OCI-LY3 (cell line): Measurements from ENCODE around the gene SEPHS2.

Experiments
- H2AFZ ChIP-seq: fragments of 200-600, 300-600 bp; shearing (Covaris generic); 2 replicates; pipeline ENCODE4 v1.6.0; 2014; ENCODE audit warnings: antibody characterized with exemption, low read depth, low read length
- H3K27ac ChIP-seq: fragments of 200-600, 300-600 bp; sonication (generic); 2 replicates; pipeline ENCODE4 v1.5.1; 2014; ENCODE audit warnings: mild to moderate bottlenecking, low read length, moderate library complexity, mixed read lengths
- H3K27me3 ChIP-seq: fragments of 200-600, 300-600 bp; sonication (generic); 2 replicates; pipeline ENCODE4 v1.6.1; 2014; ENCODE audit warnings: low read depth, low read length, mixed read lengths
- H3K36me3 ChIP-seq: fragments of 200-600, 300-600 bp; sonication (generic); replicated peaks from 2 replicates; pipeline ENCODE3; 2014; ENCODE audit warnings: low read depth, low read length, mixed read lengths
- H3K4me1 ChIP-seq: fragments of 300-600, 200-600 bp; sonication (generic); 2 replicates; pipeline ENCODE4 v1.6.1; 2014; ENCODE audit warnings: low read length, mixed read lengths
- H3K4me2 ChIP-seq: fragments of 200-600, 300-600 bp; sonication (generic); 2 replicates; pipeline ENCODE4 v1.6.1; 2014; ENCODE audit warnings: low read length, mixed read lengths
- H3K4me3 ChIP-seq: fragments of 300-600, 200-600 bp; sonication (generic); 2 replicates; pipeline ENCODE4 v1.5.1; 2014; ENCODE audit warnings: antibody characterized with exemption, mild to moderate bottlenecking, low read length, moderate library complexity
- H3K79me2 ChIP-seq: fragments of 300-600, 200-600 bp; shearing (Covaris generic); 2 replicates; pipeline ENCODE4 v1.6.1; 2014; ENCODE audit warnings: mild to moderate bottlenecking, low read length, mixed read lengths
- H3K9ac ChIP-seq: fragments of 300-600, 200-600 bp; shearing (Covaris generic); 2 replicates; pipeline ENCODE4 v1.6.0; 2014; ENCODE audit warnings: mild to moderate bottlenecking, low read length, moderate library complexity
- H3K9me3 ChIP-seq: fragments of 200-600, 300-600 bp; shearing (Covaris generic); 2 replicates; pipeline ENCODE4 v1.6.1; 2014; ENCODE audit warnings: low read length, mixed read lengths; ENCODE audit not compliant: insufficient read depth
- H4K20me1 ChIP-seq: fragments of 200-600, 300-600 bp; sonication (generic); 2 replicates; pipeline ENCODE4 v1.6.1; 2016; ENCODE audit warnings: low read length, mixed read lengths; ENCODE audit not compliant: insufficient read depth
- EZH2phosphoT487 ChIP-seq: fragments of 200-600 bp; shearing (Covaris generic); IDR thresholded peaks from 2 replicates; pipeline ENCODE4 v1.6.1; 2018; ENCODE audit warnings: antibody characterized with exemption, mixed run types, low read depth
- TF ChIP-seq, protein P1 (sequence below): fragments of 200-600, 300-600 bp; sonication (generic); IDR thresholded peaks from 2 replicates; pipeline ENCODE4 v1.5.1; 2014; ENCODE audit warnings: antibody characterized with exemption, low read length, low read depth

Gene SEPHS2

DNA sequence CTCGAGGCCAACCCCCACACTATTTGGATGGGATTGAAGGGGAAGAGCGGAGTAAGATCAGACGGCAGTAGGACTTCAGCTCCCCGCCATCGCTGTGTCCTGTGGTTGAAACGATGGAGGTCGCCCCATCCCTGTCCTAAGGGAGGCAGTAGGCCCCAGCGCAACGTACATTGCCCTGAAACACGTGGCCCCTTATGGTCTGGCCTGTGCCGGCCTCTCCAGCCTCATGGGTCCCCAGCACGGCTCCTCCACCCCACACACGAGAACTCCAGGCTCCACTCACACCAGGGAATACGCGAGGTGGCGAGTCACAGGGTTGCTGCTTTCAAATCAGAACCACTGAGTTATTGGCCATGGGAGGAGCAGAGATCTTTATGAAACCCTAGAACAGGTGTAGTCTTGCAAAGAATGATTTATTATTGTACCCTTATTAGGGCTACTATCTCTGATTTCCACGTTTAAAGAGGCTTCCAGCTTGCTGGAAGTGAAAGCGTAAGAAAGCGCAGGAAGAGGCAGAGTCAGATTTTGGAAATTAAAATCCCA, 15.2 kb downstream of the SEPHS2 start:
- Histone ChIP-seq H4K20me1 (no peaks in the 10 kb centered on the region), H3K79me2 (peaks cover 40% of the 10 kb centered on the region), H3K9ac (peak overlapping the region; percentile 58), H3K9me3 (no peaks in the 10 kb centered on the region), H3K4me2 (peak overlapping the region; percentile 73), H3K4me3 (peak overlapping the region; percentile 66), H3K27me3 (no peaks in the 10 kb centered on the region), H3K27ac (peak overlapping the region; percentile 59), H3K4me1 (peaks cover 13% of the 10 kb centered on the region), H3K36me3 (peaks cover 14% of the 10 kb centered on the region), H2AFZ (peak overlapping the region; percentile 89)
- TF ChIP-seq, protein P1, sequence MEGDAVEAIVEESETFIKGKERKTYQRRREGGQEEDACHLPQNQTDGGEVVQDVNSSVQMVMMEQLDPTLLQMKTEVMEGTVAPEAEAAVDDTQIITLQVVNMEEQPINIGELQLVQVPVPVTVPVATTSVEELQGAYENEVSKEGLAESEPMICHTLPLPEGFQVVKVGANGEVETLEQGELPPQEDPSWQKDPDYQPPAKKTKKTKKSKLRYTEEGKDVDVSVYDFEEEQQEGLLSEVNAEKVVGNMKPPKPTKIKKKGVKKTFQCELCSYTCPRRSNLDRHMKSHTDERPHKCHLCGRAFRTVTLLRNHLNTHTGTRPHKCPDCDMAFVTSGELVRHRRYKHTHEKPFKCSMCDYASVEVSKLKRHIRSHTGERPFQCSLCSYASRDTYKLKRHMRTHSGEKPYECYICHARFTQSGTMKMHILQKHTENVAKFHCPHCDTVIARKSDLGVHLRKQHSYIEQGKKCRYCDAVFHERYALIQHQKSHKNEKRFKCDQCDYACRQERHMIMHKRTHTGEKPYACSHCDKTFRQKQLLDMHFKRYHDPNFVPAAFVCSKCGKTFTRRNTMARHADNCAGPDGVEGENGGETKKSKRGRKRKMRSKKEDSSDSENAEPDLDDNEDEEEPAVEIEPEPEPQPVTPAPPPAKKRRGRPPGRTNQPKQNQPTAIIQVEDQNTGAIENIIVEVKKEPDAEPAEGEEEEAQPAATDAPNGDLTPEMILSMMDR = peak; percentile 50
- no peak for TF ChIP-seq EZH2phosphoT487

DNA sequence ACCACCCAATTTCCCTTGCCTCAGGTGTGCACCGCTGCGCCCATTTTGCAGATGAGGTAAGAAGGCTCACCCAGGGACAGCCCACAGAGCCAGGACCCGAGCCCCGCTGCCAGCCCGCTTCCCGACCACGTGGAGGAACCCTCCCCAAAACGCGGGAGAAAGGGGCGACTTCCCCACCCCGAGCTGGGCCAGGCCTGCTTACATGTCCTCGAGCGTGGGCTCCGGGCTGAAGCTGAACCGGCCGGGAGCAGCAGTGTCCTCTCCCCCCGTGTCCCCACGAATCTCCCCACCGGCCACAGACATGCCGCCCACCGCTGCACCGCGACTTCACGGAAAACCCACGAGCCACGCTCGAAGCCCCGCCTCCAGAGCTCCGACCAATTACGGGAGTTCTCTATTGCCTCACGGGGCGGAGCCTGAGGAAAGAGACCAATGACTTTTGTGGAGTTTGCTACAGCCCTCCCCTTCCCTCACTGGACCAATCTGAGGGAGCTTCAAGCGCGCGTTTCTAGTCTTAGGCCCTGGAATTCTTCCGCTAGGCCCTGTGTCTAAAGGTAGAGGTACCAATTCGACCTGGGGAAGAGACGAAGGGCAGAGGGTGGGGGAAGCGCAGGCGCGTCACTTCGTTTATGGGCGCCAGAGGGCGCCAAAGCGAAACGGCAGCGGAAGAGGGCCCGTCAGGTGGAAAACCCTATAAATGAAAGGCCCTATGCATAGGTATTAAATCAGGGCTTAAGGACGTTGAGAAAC, 15.8 kb downstream of the SEPHS2 start, which contains the start of gene DCTPP1:
Gene DCTPP1 (minus strand): TSS at position 353 of the 750 bp plus-strand sequence. CDS start 50 bp downstream, at position 303.
- H2AFZ ChIP-seq = peak within 1 kb of the TSS; percentile 89
- no peaks in the 10 kb centered on the region for H3K27me3 ChIP-seq
- H3K4me2 ChIP-seq = peak within 1 kb of the TSS; percentile 85
- H3K9me3 ChIP-seq = no peaks in the 10 kb centered on the region
- H3K79me2 ChIP-seq = peaks cover 42% of the 10 kb centered on the region
- no peak for TF ChIP-seq EZH2phosphoT487
- TF ChIP-seq, protein P1 = peak; percentile 85
- peak within 1 kb of the TSS; percentile 86 for H3K9ac ChIP-seq
- H3K27ac ChIP-seq = peak within 1 kb of the TSS; percentile 59
- peak within 1 kb of the TSS; percentile 85 for H3K4me3 ChIP-seq
- H4K20me1 ChIP-seq = no peaks in the 10 kb centered on the region
- peaks cover 13% of the 10 kb centered on the region for H3K4me1 ChIP-seq
- H3K36me3 ChIP-seq = peaks cover 14% of the 10 kb centered on the region

DNA sequence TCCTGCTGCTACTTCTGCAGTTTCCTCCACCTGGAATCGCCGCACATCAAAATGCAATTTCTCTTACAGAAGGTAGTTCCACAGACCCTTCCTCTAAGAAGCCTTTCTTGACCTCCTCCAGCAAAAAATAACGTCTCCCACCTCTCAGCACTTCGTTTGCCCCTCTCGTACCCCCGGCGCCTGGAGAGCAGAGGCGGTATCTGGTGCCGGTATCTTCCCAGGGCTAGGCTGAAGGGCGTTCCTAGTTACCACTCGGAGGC, 16.3 kb downstream of the SEPHS2 start:
- Histone ChIP-seq H3K4me3 (peak overlapping the region; percentile 85), H3K27me3 (no peaks in the 10 kb centered on the region), H3K4me2 (peak overlapping the region; percentile 85), H3K36me3 (peaks cover 18% of the 10 kb centered on the region), H3K79me2 (peaks cover 42% of the 10 kb centered on the region), H3K4me1 (peaks cover 13% of the 10 kb centered on the region), H2AFZ (no peak overlapping the region), H3K27ac (peak overlapping the region; percentile 50), H3K9ac (peak overlapping the region; percentile 86), H3K9me3 (no peaks in the 10 kb centered on the region), H4K20me1 (no peaks in the 10 kb centered on the region)
- TF ChIP-seq, protein P1 = no peak
- no peak for TF ChIP-seq EZH2phosphoT487

DNA sequence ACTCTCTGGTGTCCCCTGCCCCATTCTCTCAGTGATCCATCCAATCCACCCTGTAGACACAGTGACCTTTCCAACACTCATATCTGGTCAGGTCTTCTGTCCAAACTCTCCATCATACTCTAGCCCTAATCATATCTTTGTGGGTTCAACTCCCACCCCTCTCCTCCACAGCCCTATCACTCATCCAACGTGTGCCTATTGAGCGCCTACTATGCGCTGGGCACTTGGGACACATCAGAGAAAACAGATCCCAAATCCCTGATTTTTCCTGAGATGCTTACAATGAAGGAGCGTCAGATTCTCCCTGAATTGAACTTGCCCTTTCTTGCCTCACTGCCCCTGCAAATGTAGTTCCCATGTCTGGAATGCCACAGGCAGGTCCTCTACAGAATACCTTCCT, 17.6 kb downstream of the SEPHS2 start:
- no peak overlapping the region for H3K27ac ChIP-seq
- no peak overlapping the region for H3K9ac ChIP-seq

More for the DNA sequence above, 17.6 kb downstream of the SEPHS2 start:
- H4K20me1 ChIP-seq = no peaks in the 10 kb centered on the region
- peaks cover 28% of the 10 kb centered on the region for H3K36me3 ChIP-seq
- peaks cover 46% of the 10 kb centered on the region for H3K79me2 ChIP-seq
- H3K9me3 ChIP-seq = no peaks in the 10 kb centered on the region
- peaks cover 13% of the 10 kb centered on the region for H3K4me1 ChIP-seq
- H3K4me2 ChIP-seq = no peak overlapping the region
- H2AFZ ChIP-seq = no peak overlapping the region
- TF ChIP-seq, protein P1 = no peak
- no peak for TF ChIP-seq EZH2phosphoT487
- no peaks in the 10 kb centered on the region for H3K27me3 ChIP-seq
- no peak overlapping the region for H3K4me3 ChIP-seq
